Cardiac septum (tissue), 1 donor: ENCODE results near the gene LINGO4. TPM values are rescaled to one million over a fixed set of nuclear protein-coding genes. Genes with fewer than 3 reads are reported as not detected.
A peak's percentile ranks its signal among the peaks of the same experiment; 100 is the strongest.

Experiments used
- DNase-seq: peaks from one replicate; pipeline ENCODE4 v3.0.0-alpha.2; 2020; ENCODE audit warnings: low spot score
- intact Hi-C: fragments of 100-400 bp; cut with DNase I; formaldehyde crosslinking; loops from one replicate; pipeline ENCODE4 v1.14.0; 2022
- total RNA-seq: library from RNA; stranded (reverse); fragmentation: NEBNext Ultra II Directional; extraction: Animal tissue kit (Norgen Biotek cat#: 25700); gene quantifications from one replicate; pipeline ENCODE4 v1.2.1, GENCODE V29; 2021
- donor health status: DM: no; HTN: no; CAD: no.

The LINGO4 gene
- total RNA-seq, 1 donor from 2014 or later: 0.43 TPM

DNA sequence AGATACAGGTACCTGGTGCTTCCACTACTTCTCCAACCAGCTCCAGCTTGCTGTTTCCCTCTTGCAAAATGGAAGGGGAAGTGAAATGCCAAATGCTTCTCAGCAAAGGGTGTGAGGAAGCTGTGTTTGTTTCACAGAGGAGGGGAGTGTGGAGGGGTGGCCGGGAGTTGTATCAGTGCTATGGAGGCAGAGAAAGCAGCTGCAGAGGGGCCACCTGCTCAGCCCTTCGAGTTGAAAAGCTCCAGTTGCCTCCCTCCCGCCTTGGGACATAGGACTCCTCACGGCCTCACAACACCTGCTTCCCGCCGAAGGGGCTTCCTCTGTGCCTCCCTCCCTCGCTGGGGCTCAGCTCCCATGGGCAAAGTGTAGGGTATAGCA is 12.1 kb upstream of the LINGO4 start:
- no peak for DNase-seq
- intact Hi-C loops: no loop called here

DNA sequence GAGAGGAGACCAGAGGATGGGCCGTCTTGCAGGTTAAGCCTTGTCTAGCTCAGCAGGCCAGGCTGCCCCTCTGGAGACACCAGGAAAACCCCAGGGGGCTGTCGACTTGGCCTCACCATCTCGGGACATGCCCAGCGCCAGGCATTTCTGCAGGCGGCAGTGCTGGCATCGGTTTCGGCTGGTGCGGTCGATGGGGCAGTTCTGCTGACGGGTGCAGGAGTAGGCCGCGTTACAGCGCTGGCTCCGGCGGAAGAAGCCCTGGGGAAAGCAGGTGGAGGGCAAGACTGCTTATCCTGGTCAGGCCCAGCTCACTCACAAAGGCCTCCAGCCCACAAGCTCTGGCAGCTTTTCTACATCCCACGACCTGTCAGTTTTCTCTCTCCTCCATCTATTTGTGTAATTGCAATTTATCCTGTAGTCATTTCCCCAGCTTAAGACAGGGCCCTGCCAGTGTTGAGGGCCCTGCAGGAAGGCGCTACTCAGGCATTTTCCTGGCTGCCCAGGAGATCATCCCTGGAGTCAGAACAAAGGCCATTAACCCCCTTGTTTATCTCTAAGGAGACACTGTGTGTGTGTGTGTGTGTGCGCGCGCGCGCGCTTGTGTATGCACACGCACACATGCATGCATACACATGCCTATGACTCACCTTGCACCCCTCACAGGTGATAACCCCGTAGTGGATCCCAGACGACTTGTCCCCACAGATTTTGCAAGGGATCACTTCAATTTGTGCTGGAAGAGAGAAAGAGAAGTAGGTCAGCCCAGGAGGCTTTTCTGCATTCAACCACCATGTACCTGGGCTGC is 11.5 kb upstream of the LINGO4 start:
- DNase-seq: no peak
- intact Hi-C loops: no loop called here

- intact Hi-C loops: no loop called here
- no peak for DNase-seq
Observed at GRCh38 chr1:151815716-151816327, 10.6 kb upstream of the LINGO4 start.

DNA sequence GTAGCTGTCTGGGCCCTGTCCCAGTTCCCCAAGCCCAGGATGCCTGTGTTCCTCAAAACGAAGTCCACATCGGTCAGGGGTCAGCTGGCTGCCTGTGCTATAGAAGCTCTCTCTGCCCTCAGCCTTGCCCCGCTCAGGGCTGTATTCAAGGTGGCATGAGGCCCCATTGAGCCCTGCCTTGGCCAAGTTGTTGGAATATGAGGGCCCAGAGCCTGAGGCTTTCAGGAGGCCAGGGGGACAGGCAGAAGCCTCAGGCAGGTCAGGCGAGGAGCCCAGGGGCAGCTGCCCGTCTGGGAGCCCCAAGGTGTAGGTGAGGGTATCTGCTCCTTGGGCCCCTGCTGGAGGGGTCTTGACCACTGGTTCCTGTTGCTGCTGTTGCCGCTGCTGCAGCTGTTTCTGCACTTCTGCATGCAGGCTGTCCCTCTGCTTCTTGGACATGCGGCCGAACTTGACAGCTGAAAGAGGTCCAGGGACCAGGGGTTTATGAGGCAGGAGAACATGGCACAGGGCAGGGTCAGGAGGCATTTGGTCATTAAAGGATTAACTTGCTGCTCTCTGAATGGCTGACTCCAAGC is 9.8 kb upstream of the LINGO4 start:
- no peak for DNase-seq
- intact Hi-C loops: no loop called here

DNA sequence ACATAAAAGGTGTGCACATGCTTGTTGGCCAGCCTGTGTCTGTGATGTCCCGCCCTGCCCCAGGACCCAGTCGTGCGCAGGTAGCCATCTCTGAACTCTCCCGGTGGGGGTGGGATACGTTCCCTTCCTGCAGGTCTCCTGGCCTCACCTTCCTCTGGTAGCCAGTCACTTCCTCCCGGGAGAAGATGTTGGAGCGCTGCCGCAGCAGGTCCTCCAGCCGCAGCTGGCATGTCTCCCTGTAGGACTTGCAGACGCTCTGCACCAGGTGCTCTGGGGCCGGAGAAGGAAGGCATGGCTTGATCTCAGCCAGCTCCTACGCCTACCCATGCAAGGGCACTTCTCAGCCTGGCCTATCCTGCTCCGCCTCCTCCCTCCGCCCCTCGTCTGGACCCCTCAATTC is 9.2 kb upstream of the LINGO4 start:
- intact Hi-C loops: no loop called here
- no peak for DNase-seq

GRCh38 chr1:151813271-151813977 is 8.2 kb upstream of the LINGO4 start:
- no peak for DNase-seq
- intact Hi-C loops: no loop called here

GRCh38 chr1:151811181-151811580 is 6.0 kb upstream of the LINGO4 start:
- peak; percentile 57 for DNase-seq
- intact Hi-C loops: no loop called here

- intact Hi-C loops: no loop called here
- DNase-seq: no peak
Observed at GRCh38 chr1:151809985-151810556, 4.9 kb upstream of the LINGO4 start.

GRCh38 chr1:151809290-151809984 is 4.2 kb upstream of the LINGO4 start:
- no peak for DNase-seq
- intact Hi-C loops: no loop called here

GRCh38 chr1:151807766-151808165 is 2.5 kb upstream of the LINGO4 start:
- no peak for DNase-seq
- intact Hi-C loops: no loop called here

DNA sequence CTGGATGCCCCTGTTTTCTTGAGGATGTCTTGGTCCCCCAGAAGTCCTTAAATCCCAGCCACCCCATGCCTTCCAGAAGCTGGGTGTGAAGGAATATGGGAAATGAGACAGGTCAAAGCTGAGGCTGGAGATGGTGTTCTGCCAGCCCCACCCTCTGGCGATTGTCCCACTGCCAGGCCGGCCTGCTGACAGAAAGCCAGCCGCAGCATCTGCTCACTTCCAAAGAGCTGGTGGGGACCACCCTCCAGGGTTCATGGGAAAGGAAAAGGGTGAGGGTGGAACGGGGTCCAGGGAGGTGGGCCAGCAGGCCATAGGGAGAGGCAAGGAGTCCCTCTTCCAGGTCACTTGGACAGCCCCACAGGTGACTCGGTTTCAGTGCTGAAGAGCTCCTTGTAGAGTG is 1.9 kb upstream of the LINGO4 start:
- DNase-seq: no peak
- intact Hi-C loops: no loop called here

DNA sequence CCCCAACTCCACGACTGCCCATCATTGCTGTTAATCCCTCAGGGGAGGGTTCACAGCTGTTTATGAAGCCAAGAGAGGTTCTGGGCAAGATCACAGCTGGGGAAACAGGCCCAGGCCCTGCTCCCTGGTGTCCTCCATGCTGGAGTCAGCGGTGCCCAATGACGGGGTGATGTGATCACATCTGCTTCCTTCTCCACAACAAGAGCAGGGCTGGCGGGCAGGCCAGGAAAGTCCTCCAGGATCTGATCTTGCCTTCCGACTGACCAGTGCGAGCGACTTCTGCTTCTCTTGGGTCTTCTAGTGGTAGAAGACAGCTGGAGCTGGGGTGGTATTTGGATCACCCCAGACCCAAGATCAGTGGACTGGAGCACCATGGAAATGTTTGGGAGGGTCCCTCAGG is 951 bp upstream of the LINGO4 start:
- intact Hi-C loops: no loop called here

GRCh38 chr1:151803915-151804314 is 1.3 kb downstream of the LINGO4 start:
- intact Hi-C loops: no loop called here
- DNase-seq: no peak

More for the DNA sequence above, 951 bp upstream of the LINGO4 start:
- DNase-seq: no peak

GRCh38 chr1:151803164-151803563 is 2.1 kb downstream of the LINGO4 start:
- intact Hi-C loops: no loop called here
- no peak for DNase-seq

GRCh38 chr1:151802372-151802771 is 2.8 kb downstream of the LINGO4 start:
- intact Hi-C loops: no loop called here
- DNase-seq: no peak

DNA sequence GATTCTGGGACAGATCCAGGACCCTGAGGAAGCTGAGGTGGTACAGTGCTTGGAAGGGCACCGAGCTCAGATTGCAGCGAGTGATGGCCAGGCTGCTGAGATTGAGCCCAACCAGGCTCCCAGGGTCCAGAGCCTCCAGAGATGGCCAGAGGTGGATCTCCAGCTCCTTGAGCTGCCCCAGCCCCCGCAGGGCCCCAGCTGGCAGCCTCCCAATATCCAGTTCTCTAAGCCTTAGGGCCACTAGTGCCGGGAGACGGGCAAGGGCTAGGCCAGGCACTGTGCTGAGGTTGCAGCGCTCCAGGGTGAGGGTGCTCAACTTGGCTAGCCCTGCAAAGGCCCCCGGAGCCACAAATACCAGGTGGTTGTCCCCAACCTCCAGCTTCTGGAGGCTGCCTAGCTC is 3.4 kb downstream of the LINGO4 start:
- intact Hi-C loops: no loop called here
- DNase-seq: no peak

DNA sequence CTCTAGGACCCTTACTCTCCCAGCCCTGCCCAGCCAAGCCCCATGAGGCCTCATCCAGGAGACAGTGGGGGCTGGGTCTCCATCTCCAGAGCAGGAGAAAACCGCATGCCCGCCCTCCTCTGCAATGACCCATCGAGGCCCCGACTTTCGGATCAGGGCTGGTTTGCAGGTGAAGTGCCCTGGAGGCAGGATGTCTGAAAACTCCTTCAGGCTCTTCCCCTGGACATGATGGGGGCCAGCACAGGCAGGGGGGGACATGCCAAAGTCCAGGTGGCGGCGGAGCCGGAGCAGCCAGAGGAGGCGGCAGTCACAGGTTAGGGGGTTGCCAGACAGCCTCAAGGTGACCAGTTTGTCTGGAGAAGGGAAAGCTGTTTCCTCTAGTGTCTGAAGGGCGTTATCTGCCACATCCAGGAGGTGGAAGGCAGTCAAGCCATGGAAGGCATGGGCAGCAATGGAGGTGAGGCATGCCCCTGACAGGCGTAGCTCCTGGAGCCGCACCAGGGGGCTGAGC is 3.9 kb downstream of the LINGO4 start:
- intact Hi-C loops: no loop called here
- DNase-seq: no peak

DNA sequence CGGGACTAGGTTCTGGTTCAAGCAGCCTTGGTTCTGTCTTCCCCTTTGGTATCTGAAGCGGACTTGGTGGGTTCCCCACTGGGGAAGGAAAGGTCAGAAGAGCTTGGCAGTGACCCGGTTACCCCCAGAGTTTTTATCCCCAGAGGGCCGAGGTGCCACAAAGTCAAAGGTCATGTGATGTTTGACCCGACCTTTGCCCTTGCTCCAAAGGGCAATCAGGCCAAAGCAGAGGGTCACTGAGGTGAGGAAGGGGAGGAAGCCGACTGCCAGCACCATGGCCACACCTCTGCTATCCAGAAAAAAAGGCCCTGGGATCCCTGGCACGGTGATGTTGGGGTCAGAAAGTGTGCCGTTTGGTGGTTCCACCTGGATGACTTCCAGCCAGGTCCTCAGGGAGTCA is 4.4 kb downstream of the LINGO4 start:
- no peak for DNase-seq
- intact Hi-C loops: no loop called here
